Subcutaneous abdominal adipose tissue (tissue), 5 donors: ENCODE data around the gene DNAAF1.

Experiments used
- H3K27ac ChIP-seq: one replicate; pipeline ENCODE4 v1.7.0; 2013; ENCODE audit warnings: low read depth, mild to moderate bottlenecking, inconsistent platforms, low read length, moderate library complexity
- H3K27me3 ChIP-seq, 5 donors: one replicate each; pipeline ENCODE4 v1.7.0; 2013; ENCODE audit warnings: low read length in 5 of 5, inconsistent platforms in 1 of 5; ENCODE audit not compliant: control insufficient read depth in 5 of 5, insufficient read depth in 4 of 5
- H3K36me3 ChIP-seq, 5 donors: one replicate each; pipeline ENCODE4 v1.7.0; 2013; ENCODE audit warnings: low read length in 5 of 5; ENCODE audit not compliant: control insufficient read depth in 5 of 5, insufficient read depth in 5 of 5
- H3K4me1 ChIP-seq, 5 donors: one replicate each; pipeline ENCODE4 v1.7.0; 2013; ENCODE audit warnings: low read length in 5 of 5, mild to moderate bottlenecking in 3 of 5, moderate library complexity in 1 of 5; ENCODE audit not compliant: control insufficient read depth in 5 of 5, insufficient read depth in 5 of 5
- H3K4me3 ChIP-seq, 5 donors: one replicate each; pipeline ENCODE4 v1.7.0; 2013; ENCODE audit warnings: low read length in 5 of 5, low read depth in 1 of 5
- H3K9ac ChIP-seq, 5 donors: one replicate each; pipeline ENCODE4 v1.7.0; 2013; ENCODE audit warnings: low read length in 5 of 5, mild to moderate bottlenecking in 4 of 5, moderate library complexity in 3 of 5
- H3K9me3 ChIP-seq, 5 donors: one replicate each; pipeline ENCODE4 v1.7.0; 2013; ENCODE audit warnings: low read length in 5 of 5; ENCODE audit not compliant: control insufficient read depth in 5 of 5
- donor health status: healthy.
- donor health status: healthy.
- donor health status: healthy.
- donor health status: healthy.
- donor health status: healthy.

The DNAAF1 gene

GRCh38 chr16:84155771-84156170 is 10.7 kb downstream of the DNAAF1 start:
- Histone ChIP-seq H3K4me3 (no peak overlapping the region), H3K27ac (no peak overlapping the region), H3K36me3 (no peaks in the 10 kb centered on the region), H3K9ac (no peak overlapping the region), H3K9me3 (no peaks in the 10 kb centered on the region), H3K4me1 (no peaks in the 10 kb centered on the region), H3K27me3 (peaks cover 3 to 14% (median 7%) of the 10 kb centered on the region in 5 donors)

GRCh38 chr16:84156342-84156784 is 11.3 kb downstream of the DNAAF1 start:
- peaks cover 7 to 19% (median 7%) of the 10 kb centered on the region in 5 donors for H3K27me3 ChIP-seq
- H3K4me1 ChIP-seq = no peaks in the 10 kb centered on the region

GRCh38 chr16:84159007-84159406 is 13.9 kb downstream of the DNAAF1 start:
- Histone ChIP-seq H3K9ac (no peak overlapping the region), H3K27me3 (peaks cover 7 to 22% (median 7%) of the 10 kb centered on the region in 5 donors), H3K4me3 (no peak overlapping the region), H3K4me1 (no peaks in the 10 kb centered on the region), H3K36me3 (no peaks in the 10 kb centered on the region), H3K27ac (no peak overlapping the region), H3K9me3 (no peaks in the 10 kb centered on the region)

More at GRCh38 chr16:84156342-84156784, 11.3 kb downstream of the DNAAF1 start:
- no peak overlapping the region for H3K27ac ChIP-seq
- H3K9ac ChIP-seq = no peak overlapping the region
- H3K4me3 ChIP-seq = no peak overlapping the region
- no peaks in the 10 kb centered on the region for H3K36me3 ChIP-seq
- no peaks in the 10 kb centered on the region for H3K9me3 ChIP-seq

GRCh38 chr16:84159800-84160199 is 14.7 kb downstream of the DNAAF1 start:
- no peaks in the 10 kb centered on the region for H3K9me3 ChIP-seq
- H3K4me1 ChIP-seq = no peaks in the 10 kb centered on the region
- no peaks in the 10 kb centered on the region for H3K36me3 ChIP-seq
- no peak overlapping the region for H3K4me3 ChIP-seq
- no peak overlapping the region for H3K9ac ChIP-seq
- H3K27ac ChIP-seq = no peak overlapping the region
- peaks cover 7 to 22% (median 7%) of the 10 kb centered on the region in 5 donors for H3K27me3 ChIP-seq

GRCh38 chr16:84161037-84161436 is 15.9 kb downstream of the DNAAF1 start:
- peaks cover 4 to 22% (median 7%) of the 10 kb centered on the region in 5 donors for H3K27me3 ChIP-seq
- H3K9ac ChIP-seq = no peak overlapping the region
- no peak overlapping the region for H3K27ac ChIP-seq
- H3K4me1 ChIP-seq = no peaks in the 10 kb centered on the region
- no peaks in the 10 kb centered on the region for H3K9me3 ChIP-seq
- no peaks in the 10 kb centered on the region for H3K36me3 ChIP-seq
- no peak overlapping the region for H3K4me3 ChIP-seq

- Histone ChIP-seq H3K9me3 (no peaks in the 10 kb centered on the region), H3K27me3 (peaks cover 4 to 23% (median 8%) of the 10 kb centered on the region in 5 donors), H3K4me3 (no peak overlapping the region), H3K27ac (no peak overlapping the region), H3K36me3 (no peaks in the 10 kb centered on the region), H3K9ac (no peak overlapping the region), H3K4me1 (no peaks in the 10 kb centered on the region)
Observed at GRCh38 chr16:84161801-84162200, 16.7 kb downstream of the DNAAF1 start.

GRCh38 chr16:84165746-84166145 is 20.6 kb downstream of the DNAAF1 start:
- Histone ChIP-seq H3K4me3 (no peak overlapping the region), H3K9me3 (no peaks in the 10 kb centered on the region), H3K27me3 (peaks cover 0 to 15% (median 9%) of the 10 kb centered on the region in 5 donors), H3K9ac (no peak overlapping the region), H3K36me3 (no peaks in the 10 kb centered on the region), H3K4me1 (no peaks in the 10 kb centered on the region), H3K27ac (no peak overlapping the region)

- H3K4me1 ChIP-seq = no peaks in the 10 kb centered on the region
Observed at GRCh38 chr16:84166796-84167695, 21.9 kb downstream of the DNAAF1 start.

GRCh38 chr16:84169765-84170310 is 24.7 kb downstream of the DNAAF1 start:
- no peak overlapping the region for H3K4me3 ChIP-seq
- H3K9ac ChIP-seq = no peak overlapping the region
- no peaks in the 10 kb centered on the region for H3K36me3 ChIP-seq
- no peak overlapping the region for H3K27ac ChIP-seq
- no peaks in the 10 kb centered on the region for H3K4me1 ChIP-seq
- peaks cover 0 to 9% (median 5%) of the 10 kb centered on the region in 5 donors for H3K27me3 ChIP-seq
- no peaks in the 10 kb centered on the region for H3K9me3 ChIP-seq

More at GRCh38 chr16:84166796-84167695, 21.9 kb downstream of the DNAAF1 start:
- Histone ChIP-seq H3K27me3 (peaks cover 0 to 9% (median 3%) of the 10 kb centered on the region in 5 donors), H3K27ac (no peak overlapping the region), H3K36me3 (no peaks in the 10 kb centered on the region), H3K9me3 (no peaks in the 10 kb centered on the region), H3K4me3 (no peak overlapping the region), H3K9ac (no peak overlapping the region)

- Histone ChIP-seq H3K4me1 (peaks cover 5 to 32% (median 27%) of the 10 kb centered on the region in 5 donors), H3K9ac (no peak overlapping the region), H3K27me3 (peaks cover 0 to 5% (median 0%) of the 10 kb centered on the region in 5 donors), H3K36me3 (peaks cover 0 to 19% (median 14%) of the 10 kb centered on the region in 5 donors), H3K27ac (no peak overlapping the region), H3K9me3 (no peaks in the 10 kb centered on the region), H3K4me3 (no peak overlapping the region)
Observed at GRCh38 chr16:84174396-84174795, 29.3 kb downstream of the DNAAF1 start.
